Thyroid gland (tissue), 4 donors: Measurements from ENCODE around the gene ZNF280B.

Experiments
- CTCF ChIP-seq, 6 experiments: fragments of 200-600 bp in 3 of 6; fragments of 450-650 bp in 3 of 6; sonication (generic) in 3 of 6; IDR thresholded peaks; one replicate each; pipeline ENCODE4 v1.5.1; 2016 to 2019; ENCODE audit warnings: antibody characterized with exemption in 6 of 6, mild to moderate bottlenecking in 2 of 6, inconsistent platforms in 1 of 6, moderate library complexity in 1 of 6
- POLR2A ChIP-seq, 2 donors: fragments of 450-650 bp; IDR thresholded peaks; one replicate each; pipeline ENCODE4 v1.6.1; 2017; ENCODE audit warnings: antibody characterized with exemption in 2 of 2, mild to moderate bottlenecking in 2 of 2, moderate library complexity in 1 of 2

- TF ChIP-seq CTCF (IDR thresholded peaks at IDR 0.05) (no peak), POLR2A (IDR thresholded peaks at IDR 0.05) (no peak)
Measured at GRCh38 chr22:22460060-22460459, 48.5 kb downstream of the ZNF280B start.
